CD4-positive, alpha-beta T cell treated with Interleukin-4 for 1 hour (primary cell): ENCODE measurements around the gene ZFYVE21.

ENCODE experiments used
- DNase-seq, 2 donors: peaks; one replicate each; pipeline ENCODE4 v3.0.0-alpha.2; 2020 to 2022

ZFYVE21 gene

DNA sequence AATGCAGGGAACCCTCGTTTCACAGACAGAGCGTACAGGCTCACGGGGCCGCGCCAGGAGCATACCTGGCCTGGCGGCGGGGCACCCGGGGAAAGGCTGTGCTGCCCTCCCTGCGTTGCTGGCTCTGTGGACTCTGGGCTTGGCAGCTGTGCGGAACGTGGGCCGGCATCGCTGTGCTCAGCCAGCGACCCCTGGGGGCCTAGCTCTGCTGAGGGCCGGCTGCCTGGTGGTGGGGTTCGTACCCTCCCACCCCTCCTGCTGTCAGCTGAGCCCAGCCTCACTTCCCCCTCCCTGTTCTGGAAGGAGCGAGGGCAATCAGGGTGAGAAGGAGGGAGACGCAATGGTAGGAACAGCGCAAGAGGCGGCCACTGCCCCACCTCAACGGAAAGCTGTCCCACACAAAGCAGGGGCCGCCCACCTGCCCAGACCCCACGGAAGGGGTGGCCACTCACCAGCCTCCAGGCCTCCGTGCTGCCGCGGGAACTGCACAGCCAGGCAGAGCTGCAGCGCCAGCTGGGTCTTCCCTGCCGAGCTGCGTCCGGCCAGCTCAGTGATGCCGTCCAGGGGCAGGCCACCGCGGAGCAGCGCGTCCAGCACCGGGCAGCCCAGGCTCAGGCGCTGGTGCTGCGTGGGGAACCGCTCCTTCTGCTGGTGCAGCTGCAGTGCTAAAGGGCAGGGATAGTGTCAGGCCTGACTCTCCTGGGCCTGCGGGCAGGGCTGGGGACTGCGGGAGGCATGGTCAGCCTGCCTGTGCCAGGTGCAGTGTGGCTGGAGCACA lies 8.9 kb upstream of the ZFYVE21 start:
- no peak for DNase-seq

DNA sequence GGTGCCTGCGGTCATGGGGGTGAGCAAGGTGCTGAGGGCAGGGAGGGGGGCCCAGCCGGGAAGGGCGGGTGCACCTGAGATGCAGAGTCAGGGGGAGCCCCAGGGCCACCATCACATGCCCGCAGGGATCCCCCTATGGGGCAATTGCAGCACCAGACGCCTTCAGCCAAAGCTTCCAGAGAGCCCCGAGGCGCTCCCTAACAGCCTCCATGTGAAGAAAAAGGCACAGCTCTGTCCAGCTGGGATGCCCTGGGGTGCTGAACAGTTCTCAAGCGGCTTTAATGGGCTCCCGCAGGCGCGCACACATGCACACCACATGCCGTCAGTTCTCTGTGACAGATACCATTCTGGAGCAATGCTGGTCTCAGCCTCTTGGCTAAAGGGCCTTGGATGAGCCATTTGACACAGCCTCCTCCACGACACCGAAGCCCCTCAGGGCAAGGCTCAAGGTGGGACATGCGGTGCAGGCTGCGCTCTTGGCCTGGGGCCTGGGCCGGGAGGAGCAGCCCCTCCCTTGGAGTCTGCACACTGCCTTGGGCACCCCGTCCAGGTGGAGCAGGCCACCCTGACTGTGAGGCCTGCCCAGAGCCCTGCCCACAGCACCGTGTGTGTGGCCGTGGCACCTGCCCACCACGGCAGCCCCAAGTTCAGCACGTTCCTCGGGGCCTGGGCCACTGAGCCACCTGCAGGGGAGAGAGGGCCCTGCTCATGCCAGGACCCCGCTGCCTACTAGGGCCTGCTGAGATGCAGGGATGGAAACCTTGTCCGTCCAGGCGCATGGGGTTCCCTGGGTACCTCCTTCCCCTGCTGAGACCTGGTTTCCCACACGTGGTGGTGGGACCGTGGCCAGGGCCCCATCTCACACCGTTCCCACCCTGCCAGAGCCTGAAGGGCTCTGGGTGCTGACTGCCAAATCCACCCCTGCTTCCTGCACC lies 8.0 kb upstream of the ZFYVE21 start:
- no peak for DNase-seq

DNA sequence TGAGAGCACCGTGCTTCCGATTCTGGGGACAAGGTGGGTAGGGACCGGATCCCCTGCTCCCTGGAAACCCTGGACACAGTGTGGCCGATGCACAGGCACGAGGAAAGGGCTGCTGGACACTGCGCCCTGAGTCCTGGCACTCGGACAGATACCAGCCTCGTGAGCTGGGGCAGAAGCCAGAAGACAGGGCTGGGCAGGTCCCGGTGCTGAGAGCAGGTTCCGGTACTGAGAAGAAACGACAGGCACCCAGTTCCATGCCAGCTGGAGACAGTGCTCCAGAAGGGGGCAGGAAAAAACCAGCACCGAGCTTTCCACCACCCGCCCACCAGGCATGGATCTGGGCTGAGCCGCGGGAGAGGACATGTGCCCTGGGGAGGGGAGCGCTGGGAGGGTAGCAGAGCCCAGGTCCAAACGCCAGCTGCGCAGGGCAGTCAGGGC lies 6.8 kb upstream of the ZFYVE21 start:
- DNase-seq, result no peak

DNA sequence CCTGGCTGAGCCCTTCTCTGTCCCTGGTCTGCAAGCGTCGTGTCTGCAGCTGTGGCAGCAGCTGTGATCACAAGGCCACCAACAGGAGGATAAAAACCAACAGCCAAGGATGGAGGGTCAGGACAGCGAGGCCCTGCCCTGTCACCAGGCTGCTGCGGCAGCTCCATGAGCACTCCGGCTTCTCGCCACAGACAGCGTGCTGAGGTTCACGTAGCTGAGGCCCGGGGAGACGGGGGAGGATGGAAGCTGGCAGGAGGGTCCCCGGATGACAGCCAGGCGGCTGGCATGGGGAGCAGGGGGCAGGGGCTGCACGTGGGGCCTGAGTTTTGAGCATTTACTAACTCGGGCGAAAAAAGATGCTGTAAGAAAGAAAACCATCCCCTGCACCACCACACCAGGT lies 5.8 kb upstream of the ZFYVE21 start:
- no peak for DNase-seq

- DNase-seq, result no peak
Observed at GRCh38 chr14:103710771-103711377, 4.7 kb upstream of the ZFYVE21 start.

DNA sequence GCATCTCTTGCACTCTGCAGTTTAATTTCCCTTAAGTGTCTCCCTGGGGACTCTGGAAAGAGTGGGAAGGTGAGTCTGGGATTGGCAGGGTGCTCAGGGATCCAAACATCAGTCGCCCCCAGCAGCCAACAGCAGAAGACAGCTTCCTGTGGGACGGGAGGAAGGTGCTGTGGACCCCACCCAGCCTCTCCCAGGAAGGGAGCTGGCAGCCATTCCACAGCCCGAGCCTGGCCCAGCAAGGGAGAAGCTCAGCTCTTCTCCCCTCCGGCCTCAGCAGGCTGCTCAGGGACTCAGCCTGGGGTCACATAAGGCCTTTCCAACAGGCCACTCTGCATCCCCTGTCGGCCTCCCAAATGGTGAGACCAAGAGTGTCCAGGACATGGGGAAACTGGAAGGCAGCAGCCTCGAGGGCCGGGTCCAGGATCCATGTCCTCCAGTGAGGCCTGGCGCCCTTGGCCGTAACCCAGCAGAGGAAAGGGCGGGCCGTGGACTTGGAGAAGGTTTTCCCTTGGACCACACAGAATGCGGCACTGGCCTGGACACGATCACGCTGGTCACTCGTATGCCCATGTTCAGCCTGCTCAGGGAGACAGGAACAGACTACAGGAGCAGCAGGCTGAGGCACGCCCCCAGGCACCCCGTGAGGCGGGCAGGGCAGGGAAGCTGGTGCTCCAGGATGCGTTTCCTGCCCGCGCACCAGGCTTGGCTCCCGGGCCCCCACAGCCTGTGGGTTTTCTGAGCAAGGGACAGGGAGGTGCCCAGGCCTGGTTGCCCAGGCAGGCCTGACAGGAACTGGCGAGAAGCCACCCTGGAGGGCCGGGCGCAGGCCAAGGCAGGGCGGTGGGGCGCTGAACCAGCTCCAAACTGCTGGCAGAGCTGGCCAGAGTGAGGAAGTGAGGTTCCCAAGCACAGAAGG lies 3.8 kb upstream of the ZFYVE21 start:
- DNase-seq, result no peak

- no peak for DNase-seq
Observed at GRCh38 chr14:103712633-103713247, 2.9 kb upstream of the ZFYVE21 start.

GRCh38 chr14:103713304-103714062 lies 2.1 kb upstream of the ZFYVE21 start:
- no peak for DNase-seq

DNA sequence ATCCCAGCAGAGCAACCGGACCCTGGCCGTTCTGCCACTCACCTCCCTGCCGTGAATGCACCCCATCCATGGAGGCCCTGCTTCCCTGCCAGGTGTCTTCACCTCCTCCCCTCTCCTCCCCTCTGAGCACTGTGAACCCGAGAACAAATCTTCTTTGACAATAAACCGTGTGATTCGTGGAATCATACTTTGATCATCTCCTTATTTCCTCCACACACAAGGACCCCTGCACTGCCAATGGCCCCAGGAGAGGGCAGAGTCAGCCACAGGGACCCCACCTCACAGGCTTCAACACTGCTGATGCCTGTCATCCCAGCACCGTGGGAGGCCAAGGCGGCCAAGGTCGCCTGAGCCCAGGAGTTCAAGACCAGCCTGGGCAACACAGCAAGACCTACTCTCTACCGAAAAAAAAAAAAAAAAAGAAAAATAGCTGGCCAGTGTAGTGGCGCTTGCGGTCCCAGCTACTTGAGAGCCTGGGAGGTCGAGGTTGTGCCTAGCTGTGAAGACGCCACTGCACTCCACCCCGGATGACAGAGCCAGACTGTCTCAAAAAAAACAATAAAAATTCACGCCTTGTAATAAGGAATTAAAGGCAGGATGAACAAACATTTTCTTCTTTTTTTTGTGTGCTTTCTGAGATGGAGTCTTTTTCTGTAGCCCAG lies 1.4 kb upstream of the ZFYVE21 start:
- no peak for DNase-seq

GRCh38 chr14:103716091-103716801 lies 636 bp downstream of the ZFYVE21 start:
- no peak for DNase-seq

DNA sequence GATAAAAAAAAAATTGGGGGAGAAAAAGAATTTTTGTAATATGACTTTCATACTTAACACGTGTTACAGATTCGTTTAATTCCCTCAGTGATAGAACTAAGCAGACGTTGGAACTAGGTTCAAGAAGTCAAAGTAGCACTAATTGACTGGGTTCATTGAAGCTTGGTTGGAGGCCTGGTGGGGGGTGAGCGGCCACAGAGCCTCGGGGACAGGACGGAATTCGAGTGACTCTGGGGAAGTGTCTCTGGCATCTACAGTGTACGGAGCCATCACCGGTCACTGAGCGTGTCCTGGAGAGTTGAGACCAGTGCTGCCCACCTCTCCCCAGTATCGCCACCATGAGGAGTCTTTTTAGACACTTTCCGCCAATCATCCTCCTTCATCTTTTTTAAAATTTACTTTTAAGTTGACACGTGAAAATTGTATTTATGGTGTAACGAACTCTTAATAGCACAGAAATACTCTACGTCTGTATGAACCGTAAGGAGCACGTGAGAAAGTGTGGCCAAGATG lies 1.3 kb downstream of the ZFYVE21 start:
- no peak for DNase-seq

DNA sequence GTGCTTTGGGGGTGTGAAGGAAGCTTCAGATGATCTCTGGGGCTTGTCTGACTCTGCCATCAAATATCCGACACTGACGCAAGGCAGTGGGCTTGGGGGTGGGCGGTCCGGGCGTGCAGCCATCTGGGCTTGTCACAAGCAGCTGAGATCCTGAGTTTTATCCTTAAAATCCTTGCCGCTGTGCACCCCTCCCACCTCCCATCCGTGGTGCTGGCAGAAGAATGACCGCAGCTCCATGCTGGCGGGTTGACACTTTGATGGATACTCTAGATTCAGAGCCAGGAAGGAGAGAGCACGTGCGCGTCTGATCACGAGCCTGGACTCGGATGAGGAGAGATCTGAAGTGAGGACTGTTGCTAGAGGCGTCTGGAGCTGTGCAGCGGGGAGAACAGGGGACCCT lies 3.0 kb downstream of the ZFYVE21 start:
- DNase-seq, result no peak

GRCh38 chr14:103719751-103720150 lies 4.1 kb downstream of the ZFYVE21 start:
- DNase-seq, result no peak

- no peak for DNase-seq
Observed at GRCh38 chr14:103721334-103722120, 5.9 kb downstream of the ZFYVE21 start.

DNA sequence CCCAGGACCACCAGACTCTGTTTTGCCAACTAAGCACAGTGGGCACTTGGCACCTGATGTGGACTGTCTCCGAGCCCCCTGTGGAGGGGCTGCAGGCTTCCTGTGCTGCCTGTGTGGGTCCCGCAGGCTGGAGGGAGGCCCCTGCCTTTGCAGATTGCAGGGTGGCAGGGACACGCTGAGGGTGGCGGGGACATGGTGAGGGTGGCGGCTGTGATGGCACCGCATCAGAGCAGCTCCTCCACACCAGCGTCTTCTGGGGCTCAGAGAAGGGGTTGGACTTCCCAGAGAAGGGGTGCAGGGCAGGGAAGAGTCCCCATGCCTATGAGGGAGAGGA lies 8.1 kb downstream of the ZFYVE21 start:
- no peak for DNase-seq

GRCh38 chr14:103724116-103724515 lies 8.5 kb downstream of the ZFYVE21 start:
- no peak for DNase-seq

DNA sequence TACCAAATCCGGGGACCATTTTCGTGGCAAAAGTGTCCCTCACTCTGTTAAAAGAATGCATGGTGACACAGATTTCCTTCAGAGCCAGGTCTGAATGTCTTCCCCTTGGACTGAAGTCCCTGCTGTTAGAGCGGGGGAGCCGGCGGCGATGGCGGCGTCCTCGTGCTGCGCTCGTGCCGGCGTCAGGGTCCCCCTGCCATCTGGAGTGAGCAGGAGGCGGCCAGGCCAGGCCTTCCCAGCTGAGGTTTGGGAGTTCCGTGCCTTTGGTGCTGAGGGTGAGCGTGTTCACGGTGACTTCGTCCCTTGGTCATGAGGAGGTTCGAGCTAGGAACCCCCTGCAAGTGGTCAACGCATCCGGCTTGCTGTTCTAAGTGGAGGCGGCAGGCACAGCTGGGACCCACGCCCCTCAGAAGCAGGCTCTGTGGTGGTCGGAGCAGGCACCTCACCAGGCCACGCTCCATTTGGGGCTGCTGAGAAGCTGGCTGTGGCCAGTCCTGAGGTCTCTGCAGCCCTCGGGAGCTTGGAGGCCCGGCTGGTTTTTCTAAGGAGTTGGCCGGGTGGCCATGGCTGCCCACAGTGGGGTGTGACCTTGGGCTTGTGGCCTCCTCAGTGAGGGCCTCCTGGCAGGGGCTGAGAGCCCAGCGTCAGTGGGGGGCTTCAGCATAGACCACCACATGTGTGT lies 9.5 kb downstream of the ZFYVE21 start:
- no peak for DNase-seq

- no peak for DNase-seq
Observed at GRCh38 chr14:103725739-103726395, 10.3 kb downstream of the ZFYVE21 start.
